Activated CD4-positive, alpha-beta T cell treated with anti-CD3 and anti-CD28 coated beads for 24 hours (primary cell): ENCODE results near the gene PRMT7.

Experiments
- DNase-seq, 2 donors: peaks; one replicate each; pipeline ENCODE4 v3.0.0-alpha.2; 2020; ENCODE audit warnings: low read depth in 2 of 2

The PRMT7 gene

DNA sequence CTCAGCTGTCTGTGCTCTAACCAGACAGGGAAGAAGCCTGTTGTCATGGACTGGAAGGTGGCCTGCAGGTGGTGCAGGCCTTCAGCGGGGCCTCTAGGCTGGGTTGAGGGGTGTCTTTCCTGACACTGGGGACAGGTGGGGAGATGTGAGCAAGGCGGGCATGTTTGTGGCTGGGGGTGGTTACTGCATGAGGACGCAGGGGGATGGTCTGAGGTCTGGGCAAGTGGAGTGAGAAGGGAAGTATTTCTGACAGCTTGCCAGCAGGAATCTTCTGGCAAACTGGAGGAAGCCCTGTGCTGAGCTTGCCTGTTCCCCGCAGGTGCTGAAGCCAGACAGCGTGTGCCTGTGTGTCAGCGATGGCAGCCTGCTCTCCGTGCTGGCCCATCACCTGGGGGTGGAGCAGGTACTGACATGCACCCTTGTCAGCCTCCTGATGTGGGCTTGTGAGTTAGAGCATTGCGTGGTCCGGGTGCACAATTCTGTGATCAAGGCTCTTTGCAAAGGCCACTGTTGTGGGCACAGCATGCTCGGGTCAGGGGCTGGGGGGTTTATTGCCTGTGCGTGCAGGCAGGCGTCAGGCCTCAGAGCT lies 36.2 kb downstream of the PRMT7 start:
- DNase-seq: no peak

GRCh38 chr16:68347605-68348004 lies 36.8 kb downstream of the PRMT7 start:
- no peak for DNase-seq

GRCh38 chr16:68348639-68349445 lies 38.0 kb downstream of the PRMT7 start:
- no peak for DNase-seq

DNA sequence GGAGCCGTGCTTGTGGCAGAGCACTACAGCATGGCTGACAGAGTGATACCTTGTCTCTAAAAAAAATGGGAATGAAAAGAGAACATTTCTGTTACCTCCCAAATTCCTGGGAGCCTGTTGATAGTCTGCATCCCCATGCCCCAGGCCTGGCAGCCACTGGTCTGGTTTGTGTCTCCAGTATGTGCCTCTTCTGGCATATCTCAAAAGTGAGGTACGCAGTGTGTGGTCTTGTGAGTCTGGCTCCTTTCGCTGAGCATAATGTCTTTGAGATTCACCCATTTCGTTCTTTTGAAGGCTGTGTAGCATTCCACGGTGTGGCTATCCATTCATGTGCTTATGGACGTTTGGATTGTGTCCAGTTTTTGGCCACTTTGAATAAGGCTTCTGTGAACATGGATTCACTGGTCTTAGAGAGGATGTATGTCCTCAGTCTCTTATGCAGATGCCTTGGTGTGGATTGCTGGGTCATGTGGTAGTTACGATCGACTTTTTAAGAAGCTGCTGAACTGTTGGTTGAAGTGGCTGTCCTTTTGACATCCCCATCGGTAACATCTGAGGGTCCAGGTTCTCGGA lies 39.1 kb downstream of the PRMT7 start:
- no peak for DNase-seq

DNA sequence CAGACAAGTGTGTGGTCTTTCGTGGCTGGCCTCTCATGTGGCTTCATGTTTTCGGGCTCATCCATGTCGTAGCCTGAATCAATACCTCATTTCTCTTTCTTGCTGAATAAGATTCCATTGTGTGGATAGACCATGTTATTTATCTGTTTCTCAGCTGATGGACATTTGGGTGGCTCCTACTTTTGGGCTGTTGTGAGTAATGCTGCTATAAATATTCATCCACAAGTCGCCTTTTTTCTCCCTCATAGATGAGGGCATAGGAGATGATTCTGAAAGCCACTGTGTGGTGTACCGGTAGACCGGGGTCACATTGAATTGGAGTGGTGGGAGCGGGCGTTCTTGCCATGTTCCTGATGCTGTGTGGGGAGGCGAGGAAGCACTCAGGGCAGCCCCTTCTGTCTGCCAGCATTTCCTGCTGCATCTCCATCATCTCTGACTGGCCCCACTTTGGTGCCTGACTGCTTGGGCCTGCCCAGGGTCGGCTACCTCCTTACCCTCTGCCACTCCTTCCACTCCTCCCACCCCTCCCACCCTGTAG lies 40.1 kb downstream of the PRMT7 start:
- DNase-seq: no peak

- no peak for DNase-seq
Observed at GRCh38 chr16:68351463-68351862, 40.6 kb downstream of the PRMT7 start.

GRCh38 chr16:68351991-68352431 lies 41.2 kb downstream of the PRMT7 start:
- no peak for DNase-seq

GRCh38 chr16:68353366-68353765 lies 42.5 kb downstream of the PRMT7 start:
- no peak for DNase-seq

- no peak for DNase-seq
Observed at GRCh38 chr16:68354816-68355215, 44.0 kb downstream of the PRMT7 start.

- no peak for DNase-seq
Observed at GRCh38 chr16:68355447-68356248, 44.8 kb downstream of the PRMT7 start.

DNA sequence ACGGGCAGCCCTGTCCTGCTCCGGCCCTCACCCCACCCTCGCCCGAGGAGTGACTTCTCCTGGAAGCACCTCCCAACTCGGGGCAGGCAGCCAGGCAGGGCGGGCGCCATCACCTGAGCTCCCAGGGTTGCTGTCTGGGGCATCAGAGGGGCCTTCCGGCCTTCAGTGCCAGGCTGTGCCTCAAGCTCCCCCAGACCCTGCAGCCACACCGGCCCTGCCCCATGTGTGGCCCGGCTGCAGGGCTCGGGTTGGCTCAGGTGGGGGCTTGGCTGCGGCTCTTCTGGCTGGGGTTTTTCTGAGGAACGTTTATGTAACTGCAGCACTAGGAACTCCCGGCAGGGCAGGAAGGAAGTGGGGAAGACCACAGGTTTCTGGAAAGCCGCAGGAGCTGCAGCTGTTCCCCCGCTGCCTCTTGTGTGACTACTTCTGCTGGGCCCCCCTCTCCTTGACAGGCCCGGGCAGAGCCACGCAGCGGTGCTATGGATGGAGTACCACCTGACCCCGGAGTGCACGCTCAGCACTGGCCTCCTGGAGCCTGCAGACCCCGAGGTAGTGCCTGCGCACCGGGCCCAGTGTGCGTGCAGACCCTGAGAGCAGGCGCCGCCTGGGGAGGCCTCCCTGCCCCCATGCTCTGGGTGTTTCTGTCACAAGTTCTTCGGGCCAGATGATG lies 45.6 kb downstream of the PRMT7 start:
- peak; percentile 41 to 43 for DNase-seq

- no peak for DNase-seq
Observed at GRCh38 chr16:68356919-68357286, 46.1 kb downstream of the PRMT7 start.

DNA sequence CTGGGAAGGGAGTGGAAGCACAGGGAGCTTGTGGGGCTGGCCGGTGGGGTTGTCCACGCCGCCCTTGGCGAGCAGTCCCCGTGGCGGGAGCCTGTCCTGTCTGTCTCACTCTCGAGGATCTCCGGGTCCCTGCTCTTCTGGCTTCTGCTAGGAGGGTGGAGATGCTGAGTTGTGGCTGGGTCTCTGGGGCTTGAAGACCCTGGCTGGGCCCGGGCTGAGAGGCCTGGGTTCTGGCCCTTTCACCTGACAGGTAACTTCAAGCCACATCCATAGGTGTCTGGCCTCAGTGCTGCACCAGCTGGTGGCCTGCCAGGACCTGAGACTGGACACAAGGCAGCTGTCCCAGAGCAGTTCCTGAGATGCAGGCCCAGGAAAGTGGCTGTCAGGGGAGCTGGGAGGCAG lies 46.7 kb downstream of the PRMT7 start:
- no peak for DNase-seq

DNA sequence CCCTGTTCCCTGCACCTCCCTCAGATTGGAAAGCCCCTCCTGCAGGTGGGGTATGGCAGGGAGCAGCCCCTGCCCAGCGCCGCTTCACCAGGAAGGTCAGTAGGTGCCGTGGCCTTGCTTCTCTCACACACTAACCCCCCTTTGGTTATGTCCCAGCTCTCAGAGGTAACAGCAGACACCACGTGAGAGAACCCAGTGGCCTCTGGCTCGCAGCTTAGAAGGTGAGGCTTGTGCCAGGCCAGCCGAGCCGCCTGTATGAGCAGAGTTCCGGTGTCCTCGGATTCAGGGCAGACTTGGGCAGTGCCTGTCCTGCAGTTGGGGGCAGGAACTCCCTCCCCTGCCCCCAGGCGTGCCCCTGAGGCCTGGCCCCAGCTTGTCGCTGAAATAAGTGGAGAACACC lies 47.1 kb downstream of the PRMT7 start:
- DNase-seq: no peak

GRCh38 chr16:68358951-68359350 lies 48.1 kb downstream of the PRMT7 start:
- no peak for DNase-seq

DNA sequence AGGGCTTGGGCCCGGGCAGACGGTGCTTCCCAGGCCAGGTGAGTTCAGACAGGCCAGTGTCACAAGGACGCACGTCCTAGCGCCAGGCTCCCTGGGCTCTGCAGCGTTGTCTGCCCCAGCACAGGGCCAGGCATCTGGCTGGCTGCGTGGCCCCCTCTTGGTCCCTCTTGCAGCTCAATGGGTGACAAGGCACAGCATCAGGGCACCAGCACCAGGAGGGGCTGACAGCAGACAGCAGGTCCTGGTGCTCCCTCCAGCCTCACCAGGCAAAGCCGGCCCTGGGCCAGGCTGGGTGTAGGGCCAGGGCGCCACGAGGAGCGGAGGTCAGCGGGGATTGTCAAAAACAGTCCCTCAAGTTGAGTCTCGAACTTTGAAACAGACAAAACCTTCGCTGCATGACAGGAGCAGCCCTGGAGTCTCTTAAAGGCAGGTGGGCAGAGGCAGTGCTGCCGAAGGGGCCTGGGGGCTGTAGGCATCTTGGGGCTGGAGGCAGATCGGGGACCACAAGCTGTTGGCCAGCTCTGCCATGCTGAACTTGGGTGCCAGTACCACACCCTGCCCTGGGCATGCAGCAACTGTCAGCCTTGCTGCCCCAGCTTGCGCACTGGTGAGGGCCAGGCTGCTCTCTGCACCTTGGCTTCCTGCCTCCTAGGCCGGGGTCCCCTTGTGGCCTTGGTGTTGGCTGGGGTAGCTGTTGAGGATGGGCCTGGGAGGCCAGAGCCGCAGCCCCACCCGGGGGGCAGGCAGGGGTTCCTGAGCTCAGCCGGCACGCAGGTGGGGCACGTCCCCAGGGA lies 48.8 kb downstream of the PRMT7 start:
- no peak for DNase-seq

DNA sequence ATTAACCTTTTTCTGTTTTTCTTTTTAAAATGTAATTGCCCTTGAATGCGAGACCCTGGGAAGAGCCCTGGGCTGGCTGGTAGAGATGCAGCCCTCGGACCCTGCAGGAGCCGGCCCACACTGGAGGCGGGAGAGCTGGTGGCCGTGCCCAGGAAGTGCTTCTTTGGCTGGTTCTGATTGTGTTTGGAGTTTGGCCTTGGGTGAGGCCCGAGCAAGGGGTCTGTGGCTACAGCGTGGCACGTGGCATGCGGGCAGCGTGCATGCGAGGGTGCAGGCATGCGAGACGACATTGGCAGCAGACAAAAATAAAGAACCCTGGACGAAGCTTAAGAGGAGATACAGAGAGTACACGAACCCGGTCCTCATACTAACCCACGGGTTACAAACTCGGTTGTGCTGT lies 49.7 kb downstream of the PRMT7 start:
- no peak for DNase-seq

- DNase-seq: no peak
Observed at GRCh38 chr16:68360956-68361355, 50.1 kb downstream of the PRMT7 start.

GRCh38 chr16:68361485-68361884 lies 50.7 kb downstream of the PRMT7 start:
- DNase-seq: no peak

- DNase-seq: no peak
Observed at GRCh38 chr16:68362262-68362913, 51.6 kb downstream of the PRMT7 start.
